GM18498 (cell line): ENCODE data around the gene RPS6KA4.

ENCODE experiments used
- ATAC-seq: cut with Tn5 transposase; IDR thresholded peaks from one replicate; pipeline ENCODE4 v1.9.1; 2021; ENCODE audit warnings: mild to moderate bottlenecking, moderate library complexity; ENCODE audit not compliant: unreplicated experiment

The RPS6KA4 gene

DNA sequence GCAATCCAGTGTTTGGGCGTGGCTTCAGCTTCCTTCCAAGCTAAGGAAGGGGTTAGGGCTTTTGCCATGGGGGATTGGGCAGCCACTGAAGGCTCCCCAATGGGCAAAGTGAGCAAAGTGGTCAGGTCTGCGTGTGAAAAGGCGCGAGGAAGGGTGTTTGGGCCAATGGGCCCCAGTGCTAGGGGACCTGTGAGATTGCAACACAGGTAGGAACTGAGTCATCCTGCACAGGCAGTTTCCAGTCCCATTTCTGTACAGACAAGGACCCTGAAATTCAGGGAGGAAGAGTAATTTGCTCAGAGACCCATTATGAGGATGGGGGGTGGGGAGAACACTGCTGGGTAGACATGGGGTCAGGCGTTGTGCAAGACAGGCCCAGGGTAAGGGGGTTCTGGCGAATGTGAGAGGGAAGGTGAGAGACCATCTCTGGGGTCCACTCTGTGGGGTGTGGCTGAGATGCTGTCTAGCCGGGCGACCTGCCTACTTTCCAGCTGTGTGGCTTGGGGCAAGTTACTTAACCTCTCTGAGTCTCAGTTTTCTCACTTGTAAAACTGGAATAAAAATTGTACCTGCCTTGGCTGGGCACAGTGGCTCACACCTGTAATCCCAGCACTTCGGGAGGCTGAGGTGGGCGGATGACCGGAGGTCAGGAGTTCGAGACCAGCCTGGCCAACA lies 11.6 kb upstream of the RPS6KA4 start:
- ATAC-seq, result no peak

DNA sequence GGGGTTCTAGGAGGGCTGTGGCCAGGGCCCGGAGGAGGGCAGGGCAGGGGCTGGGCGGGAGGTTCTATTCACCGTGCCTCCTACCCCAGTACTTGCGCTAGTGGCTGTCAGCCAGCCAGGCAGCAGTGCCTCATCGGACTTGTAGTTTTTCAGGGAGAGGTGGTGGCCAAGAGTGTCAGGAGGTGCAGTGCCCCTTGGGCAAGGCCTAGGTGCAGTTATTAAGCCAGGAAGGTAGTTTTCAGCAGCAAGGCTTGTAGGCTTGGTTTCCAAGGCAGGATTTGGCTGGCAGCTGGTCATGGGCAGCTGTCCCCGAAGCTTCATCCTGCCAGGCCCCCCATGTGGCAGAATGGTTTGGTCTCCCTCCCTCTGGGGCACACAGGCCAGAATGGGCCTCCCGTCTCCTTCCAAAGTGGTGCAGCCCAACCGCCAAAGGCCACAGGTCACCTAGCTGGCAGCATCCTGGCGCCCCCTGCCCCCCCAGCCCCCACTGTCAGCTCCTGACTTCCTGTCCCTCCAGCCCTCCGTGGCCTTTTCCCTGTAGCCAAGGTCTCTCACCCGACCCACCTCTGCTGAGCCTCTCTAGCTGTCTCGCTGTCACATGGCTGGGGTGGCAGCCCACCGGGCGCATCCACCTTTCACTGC lies 10.5 kb upstream of the RPS6KA4 start:
- no peak for ATAC-seq

DNA sequence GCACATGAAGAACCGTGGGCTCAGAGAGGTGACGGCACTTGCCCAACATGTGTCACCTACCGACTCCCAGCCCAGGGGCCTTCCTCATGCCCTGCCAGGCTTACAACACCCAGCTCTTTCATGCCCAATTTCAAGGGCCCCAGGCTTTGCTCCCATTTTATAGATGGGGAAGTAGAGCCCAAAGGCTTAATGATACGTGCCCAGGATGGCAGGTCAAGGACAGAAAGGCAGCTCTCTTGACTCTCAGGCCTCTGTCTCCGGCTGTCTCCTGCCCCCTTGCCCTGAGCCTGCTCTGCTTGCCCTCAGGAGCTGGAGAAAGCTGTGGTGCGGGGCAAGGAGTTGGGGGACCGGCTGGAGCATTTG lies 10.0 kb upstream of the RPS6KA4 start:
- no peak for ATAC-seq

DNA sequence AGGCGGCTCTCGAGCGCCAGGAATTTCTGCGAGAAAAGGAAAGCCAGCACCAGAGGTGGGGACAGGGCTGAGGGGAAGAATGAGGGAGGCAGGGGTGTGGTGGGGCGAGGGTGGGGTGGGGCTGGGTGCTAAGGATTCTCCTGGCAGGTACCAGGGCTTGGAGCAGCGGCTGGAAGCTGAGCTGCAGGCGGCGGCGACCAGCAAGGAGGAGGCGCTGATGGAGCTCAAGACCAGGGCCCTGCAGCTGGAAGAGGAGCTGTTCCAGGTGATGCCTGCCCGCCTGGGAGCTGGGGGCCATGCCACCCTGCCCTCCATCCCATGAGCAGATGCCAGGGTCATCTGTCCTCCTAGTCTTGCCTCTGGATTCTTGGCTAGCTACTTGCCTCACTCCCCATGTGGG lies 9.6 kb upstream of the RPS6KA4 start:
- ATAC-seq, result no peak

DNA sequence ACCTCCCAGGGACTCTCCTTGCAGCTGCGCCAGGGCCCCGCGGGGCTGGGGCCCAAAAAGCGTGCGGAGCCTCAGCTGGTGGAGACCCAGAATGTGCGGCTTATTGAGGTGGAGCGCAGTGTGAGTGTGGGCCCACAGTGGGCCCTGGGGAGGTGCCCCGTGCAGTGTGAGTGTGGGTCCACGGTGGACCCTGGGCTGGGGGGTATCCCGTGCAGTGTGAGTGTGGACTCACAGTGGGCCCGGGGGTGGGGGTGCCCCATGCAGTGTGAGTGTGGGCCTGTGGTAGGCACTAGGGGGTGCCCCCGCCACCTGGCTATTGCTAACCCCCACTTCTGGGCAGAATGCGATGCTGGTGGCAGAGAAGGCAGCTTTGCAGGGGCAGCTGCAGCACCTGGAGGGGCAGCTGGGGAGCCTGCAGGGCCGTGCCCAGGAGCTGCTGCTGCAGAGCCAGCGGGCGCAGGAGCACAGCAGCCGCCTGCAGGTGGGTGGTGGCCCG lies 7.8 kb upstream of the RPS6KA4 start:
- no peak for ATAC-seq

DNA sequence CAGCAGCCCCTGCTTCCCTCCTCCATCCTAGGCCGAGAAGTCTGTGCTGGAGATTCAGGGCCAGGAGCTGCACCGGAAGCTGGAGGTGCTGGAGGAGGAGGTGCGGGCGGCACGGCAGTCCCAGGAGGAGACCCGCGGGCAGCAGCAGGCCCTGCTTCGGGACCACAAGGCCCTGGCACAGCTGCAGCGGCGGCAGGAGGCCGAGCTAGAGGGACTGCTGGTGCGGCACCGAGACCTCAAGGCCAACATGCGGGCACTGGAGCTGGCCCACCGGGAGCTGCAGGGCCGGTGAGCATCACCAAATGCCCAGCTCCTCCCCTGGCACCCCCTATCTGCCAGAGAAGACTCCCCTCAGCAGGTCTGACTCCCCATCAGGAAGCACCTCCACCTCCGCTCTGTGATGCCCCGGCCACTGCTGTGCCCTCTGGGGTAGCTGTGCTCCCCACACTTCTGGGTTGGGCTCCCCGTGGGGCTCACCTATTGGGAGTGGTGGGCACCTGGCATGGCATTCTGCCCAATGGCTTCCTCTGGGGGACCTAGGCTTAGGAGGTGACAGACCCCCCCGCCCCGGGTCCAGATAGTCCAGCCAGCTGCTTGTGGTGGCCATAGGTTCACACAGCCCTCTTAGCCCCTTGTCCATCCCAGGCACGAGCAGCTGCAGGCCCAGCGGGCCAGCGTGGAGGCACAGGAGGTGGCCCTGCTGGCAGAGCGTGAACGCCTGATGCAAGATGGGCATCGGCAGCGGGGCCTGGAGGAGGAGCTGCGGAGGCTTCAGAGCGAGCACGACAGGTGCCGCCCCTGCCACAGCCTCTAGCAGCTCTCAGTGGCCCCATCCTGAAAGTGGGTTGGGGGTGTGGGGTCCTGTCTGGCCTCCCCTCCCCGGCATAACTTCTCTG lies 6.6 kb upstream of the RPS6KA4 start:
- ATAC-seq, result no peak

DNA sequence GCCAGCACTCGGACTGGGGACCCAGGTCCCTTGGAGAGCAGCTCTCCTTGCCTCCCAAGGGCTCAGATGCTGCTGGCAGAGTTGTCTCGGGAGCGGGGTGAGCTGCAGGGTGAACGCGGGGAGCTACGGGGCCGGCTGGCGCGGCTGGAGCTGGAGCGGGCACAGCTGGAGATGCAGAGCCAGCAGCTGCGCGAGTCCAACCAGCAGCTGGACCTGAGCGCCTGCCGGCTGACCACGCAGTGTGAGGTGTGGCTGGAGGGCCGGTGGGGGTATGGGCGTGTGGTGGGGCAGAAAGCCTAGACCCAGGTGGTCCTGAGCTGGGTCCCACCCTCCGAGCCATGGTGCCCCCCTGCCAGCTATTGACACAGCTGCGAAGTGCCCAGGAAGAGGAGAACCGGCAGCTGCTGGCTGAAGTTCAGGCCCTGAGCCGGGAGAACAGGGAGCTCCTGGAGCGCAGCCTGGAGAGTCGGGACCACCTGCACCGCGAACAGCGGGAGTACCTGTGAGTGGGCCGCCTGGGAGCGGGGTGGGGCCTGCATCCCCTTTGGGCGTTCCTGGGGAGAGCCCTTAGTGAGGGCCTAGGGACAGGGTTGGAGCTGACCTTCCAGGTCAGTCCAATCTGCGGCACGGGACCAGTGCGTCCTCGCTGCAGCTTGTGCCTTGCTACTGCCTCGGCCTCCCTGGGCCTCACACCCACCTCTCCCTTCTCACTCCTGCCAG lies 5.8 kb upstream of the RPS6KA4 start:
- ATAC-seq, result no peak

DNA sequence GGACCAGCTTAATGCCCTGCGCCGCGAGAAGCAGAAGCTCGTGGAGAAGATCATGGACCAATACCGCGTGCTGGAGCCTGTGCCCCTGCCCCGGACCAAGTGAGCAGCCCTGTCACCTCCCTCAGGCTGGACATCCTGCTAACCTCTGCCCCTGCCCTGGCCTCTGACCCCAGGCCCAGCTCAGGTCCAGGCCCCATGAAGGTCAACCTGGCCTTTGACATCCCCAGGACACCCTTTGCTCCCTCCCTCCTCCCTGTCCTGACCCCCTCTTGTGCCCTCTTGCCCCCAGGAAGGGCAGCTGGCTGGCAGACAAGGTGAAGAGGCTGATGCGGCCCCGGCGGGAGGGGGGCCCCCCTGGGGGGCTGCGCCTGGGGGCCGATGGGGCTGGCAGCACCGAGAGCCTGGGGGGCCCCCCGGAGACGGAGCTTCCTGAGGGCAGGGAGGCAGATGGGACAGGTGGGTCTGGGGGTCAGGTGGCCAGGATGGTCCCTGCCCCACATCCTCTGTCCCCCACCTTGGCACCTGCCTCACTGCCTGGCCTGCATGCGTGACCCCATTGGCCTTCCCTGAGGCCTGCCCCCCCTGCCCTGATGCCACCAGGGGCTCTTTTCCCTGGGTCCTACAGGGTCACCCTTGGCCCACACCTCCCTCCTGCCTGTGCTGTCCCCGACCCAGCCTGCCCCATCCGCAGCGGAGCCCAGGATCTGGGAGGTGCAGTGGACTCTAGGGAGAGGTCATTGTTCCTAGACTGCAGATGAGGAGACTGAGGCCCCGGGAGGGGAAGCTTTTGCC lies 5.1 kb upstream of the RPS6KA4 start:
- no peak for ATAC-seq

DNA sequence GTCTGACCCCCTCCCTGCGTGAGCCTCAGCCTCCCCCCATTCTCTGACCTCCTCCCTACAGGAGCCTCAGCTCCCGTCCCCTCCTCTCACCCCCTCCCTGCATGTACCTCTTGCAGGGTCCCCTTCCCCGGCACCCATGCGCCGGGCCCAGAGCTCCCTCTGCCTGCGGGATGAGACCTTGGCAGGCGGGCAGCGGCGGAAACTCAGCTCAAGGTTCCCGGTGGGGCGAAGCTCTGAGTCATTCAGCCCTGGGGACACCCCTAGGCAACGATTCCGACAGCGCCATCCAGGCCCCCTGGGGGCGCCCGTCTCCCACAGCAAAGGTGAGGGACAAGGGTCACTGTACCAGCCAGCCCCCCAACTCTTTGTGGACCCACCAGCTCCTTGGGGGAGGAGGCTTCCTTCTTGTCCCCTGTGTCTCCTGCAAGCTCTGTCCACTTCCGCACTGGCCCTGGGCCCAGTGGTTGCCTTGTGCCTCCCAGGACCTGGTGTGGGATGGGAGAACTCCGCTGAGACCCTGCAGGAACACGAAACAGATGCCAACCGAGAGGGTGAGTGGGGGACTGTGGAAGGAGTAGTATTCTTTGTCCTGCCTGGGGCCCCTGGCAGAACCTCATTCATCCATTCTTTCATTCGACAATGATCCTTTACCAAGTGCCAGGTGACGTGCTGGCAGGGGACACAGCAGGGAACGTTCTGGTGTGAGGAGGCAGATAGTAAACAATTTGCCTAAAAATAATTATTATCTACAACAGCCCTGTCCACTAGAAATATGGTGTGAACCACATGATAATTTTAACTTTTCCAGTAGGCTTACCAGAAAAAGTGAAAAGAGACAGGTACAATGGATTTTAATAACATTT lies 3.7 kb upstream of the RPS6KA4 start:
- ATAC-seq, result no peak

DNA sequence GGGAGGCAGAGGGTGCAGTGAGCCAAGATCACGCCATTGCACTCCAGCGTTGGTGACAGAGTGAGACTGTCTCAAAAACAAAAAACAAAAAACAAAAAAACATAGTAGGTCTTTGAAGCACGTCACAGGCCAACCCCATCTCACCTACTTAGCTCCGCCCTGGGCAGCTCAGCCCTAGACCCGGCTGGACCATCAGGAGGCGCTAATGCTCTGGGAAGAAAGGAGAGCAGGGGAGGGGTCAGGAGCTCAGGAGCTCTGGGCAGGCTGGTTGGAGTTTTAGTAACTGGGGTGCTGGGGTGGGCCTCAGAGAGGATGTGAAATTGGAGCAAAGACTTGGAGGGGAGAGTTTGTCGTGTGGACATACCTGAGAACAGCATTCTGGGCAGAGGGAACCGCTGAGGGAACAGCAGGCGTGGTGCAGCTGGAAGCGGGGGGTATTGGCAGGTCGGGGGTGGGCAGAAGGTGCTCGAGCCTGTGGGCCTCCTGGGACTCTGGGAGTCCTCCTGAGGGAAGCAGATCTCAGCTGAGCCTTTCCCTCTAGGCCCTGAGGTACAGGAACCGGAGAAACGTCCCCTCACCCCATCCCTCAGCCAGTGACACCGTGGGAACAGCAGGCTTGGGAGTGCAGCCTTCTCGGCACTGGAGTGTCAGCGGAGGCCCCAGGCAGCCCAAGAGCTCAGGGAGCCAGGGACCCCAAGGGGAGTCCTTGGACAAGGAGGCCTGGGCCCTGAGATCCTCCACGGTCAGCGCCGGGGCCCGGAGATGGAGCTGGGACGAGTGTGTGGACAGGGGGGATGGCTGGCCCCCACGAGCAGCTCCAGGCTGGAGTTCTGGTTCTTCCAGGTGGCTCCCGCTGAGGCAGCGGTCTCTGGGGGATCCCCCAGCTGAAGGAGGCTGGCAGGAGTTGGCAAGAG lies 2.2 kb upstream of the RPS6KA4 start:
- no peak for ATAC-seq

DNA sequence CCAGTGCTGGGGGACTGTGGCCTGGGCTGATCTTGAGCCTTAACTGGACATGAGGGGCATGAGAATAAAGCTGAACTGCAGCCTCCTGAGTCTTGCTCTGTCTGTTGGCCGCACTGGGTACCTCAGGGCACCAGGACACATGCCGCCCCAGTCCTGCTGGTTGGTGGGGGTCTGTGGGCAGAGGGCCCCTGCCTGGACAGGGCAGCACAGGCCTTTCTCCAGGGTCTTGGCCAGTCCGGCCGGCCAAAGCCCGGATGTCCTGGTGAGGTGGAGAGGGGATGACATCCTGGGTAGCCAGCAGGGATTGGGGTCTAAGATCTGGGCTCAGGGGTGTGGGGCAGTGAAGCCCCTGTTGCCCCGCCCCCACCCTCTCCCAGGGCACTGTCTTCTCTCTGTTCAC lies 1.5 kb upstream of the RPS6KA4 start:
- ATAC-seq, result no peak

DNA sequence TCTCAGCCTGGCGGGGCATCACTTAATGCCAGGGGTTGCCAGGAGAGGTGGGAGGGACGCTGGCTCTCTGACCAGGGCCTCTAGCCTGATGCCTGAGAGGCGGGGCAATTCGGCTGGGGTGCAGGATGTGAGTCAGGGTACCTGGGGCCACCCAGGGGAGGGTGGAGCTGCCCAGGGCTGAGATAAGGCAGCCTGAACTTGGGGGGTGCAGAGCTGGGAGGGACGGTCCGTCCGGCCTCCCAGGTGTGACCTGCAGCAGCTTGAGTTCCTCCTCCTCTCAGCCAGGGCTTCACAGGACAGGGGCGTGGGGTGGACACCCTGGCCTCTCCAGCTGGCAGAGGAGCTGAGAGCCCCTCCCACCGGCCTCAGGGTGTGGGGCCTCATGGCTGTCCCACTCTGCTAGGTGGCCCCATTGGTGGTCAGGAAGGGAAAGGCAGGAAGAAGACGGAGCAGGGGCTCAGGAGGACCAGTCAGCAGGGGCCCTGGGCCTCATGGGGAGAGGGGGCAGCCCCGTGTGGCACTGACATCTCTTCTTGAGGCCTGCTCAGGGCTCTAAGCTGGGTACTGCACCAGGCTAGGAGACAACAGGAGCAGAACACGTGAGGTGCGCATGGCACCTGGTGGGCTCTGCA lies 942 bp upstream of the RPS6KA4 start:
- no peak for ATAC-seq

DNA sequence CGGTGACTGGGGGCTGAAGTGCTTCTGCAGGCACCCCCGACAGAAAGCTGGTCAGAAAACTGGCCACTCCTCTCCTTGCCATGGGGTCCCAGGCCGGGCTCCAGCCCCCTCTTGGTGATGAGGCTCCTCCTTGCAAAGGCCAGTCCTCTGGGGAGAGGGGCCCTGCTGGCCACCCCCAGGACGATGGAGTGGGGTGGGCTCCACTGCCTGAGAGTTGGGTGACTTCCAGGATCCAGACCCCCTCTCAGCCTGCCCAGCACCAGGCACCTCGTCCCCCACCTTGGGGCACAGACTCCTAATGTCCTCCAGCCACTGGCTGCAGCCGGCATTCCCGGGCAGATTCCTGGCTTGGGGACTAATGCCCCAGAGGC lies 441 bp upstream of the RPS6KA4 start:
- peak; percentile 9 for ATAC-seq

DNA sequence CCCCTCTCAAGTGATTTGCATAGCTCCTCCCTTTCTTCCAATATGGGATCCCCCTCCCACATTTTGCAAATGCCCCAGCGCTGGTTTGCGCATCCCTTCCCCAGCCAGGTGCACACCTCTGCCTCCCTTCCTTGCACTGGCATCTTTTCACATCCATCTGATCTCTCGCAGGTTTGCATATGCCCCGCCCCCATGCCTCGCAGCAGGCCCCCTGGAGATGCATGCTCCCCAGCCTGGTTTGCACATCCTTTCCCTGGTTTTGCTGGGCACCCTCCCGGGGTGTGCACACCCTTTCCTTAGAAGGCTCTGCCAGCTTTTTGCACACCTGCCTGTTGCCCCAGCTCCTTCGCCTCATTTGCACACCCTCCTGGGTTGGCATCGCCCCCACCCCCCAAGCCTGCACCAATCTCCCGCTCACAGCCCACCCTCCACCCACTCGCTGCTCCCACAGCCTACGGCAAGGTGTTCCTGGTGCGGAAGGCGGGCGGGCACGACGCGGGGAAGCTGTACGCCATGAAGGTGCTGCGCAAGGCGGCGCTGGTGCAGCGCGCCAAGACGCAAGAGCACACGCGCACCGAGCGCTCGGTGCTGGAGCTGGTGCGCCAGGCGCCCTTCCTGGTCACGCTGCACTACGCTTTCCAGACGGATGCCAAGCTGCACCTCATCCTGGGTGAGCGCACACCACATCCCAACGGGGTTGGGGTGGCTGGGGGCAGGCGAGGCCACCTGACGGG lies 917 bp downstream of the RPS6KA4 start:
- ATAC-seq, result no peak

DNA sequence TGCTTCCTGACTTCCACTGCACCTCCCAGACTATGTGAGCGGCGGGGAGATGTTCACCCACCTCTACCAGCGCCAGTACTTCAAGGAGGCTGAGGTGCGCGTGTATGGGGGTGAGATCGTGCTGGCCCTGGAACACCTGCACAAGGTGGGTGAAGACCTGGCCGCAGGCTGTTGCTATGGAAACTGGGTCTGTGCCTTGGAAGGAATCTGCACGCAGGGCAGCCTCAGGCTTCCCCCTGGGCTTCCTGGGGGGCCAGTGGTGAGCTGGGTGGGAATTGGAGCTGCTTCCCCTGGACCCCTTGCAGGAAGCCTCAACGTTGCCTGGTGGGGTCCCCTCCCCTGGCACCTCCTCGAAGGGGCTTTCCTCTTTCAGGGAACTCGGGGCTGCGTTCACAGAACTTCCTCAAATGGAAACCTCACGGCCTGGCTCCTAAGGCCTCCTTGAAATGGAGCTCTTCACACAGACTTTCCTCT lies 1.5 kb downstream of the RPS6KA4 start:
- ATAC-seq, result no peak

DNA sequence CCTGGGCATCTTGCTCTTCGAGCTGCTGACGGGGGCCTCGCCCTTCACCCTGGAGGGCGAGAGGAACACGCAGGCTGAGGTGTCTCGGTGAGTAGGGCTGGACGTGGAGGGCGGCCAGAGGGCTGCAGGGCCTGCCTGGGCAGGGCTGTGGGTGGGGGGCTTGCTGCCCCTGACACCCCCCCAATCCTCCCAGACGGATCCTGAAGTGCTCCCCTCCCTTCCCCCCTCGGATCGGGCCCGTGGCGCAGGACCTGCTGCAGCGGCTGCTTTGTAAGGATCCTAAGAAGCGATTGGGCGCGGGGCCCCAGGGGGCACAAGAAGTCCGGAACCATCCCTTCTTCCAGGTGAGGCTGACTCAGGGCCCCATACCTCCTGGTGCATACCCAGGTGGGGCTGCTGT lies 2.7 kb downstream of the RPS6KA4 start:
- ATAC-seq, result no peak

DNA sequence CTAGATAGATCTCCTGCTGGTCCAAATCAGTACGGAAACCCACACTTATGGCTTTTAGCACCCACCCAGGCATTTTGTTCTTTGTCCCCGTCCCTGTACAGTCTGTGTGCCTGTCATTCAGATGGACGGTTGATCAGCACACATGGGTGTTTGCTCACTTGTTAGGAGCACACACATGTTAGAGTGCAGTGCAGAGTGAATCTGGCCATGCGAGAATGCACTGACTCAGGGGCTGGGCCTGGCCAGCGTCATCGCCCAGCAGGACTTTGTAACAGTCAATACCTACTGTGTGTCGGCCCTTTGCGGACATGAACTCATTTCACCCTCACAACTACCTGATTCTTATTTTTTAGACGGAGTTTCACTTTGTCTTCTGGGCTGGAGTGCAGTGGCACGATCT lies 3.4 kb downstream of the RPS6KA4 start:
- ATAC-seq, result no peak
